Measurements from ENCODE around the gene CYB5RL.
"Not testable (repeated sequence)": the region's sequence is repeated elsewhere in the genome, so short reads cannot be mapped to it uniquely, and the experiment has no call there.

The CYB5RL gene, protein sequence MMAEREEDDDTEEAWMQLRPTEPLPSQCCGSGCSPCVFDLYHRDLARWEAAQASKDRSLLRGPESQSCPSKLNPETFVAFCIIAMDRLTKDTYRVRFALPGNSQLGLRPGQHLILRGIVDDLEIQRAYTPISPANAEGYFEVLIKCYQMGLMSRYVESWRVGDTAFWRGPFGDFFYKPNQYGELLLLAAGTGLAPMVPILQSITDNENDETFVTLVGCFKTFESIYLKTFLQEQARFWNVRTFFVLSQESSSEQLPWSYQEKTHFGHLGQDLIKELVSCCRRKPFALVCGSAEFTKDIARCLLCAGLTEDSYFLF
- 0.35 to 9.0 (median 5.4) reads per million in 18 experiments for total RNA-seq

- peak; percentile 93 to 94 for DNase-seq
These were observed at the start of gene CYB5RL, which contains the start of gene MRPL37 for GRCh38 chr1:54199765-54200518. Gene CYB5RL, minus strand, starts transcription at chr1:54200030. Its CDS starts 4,414 bp downstream, at chr1:54195616. Gene MRPL37, plus strand, starts transcription at chr1:54200167. Its CDS starts 77 bp downstream, at chr1:54200244.

DNA sequence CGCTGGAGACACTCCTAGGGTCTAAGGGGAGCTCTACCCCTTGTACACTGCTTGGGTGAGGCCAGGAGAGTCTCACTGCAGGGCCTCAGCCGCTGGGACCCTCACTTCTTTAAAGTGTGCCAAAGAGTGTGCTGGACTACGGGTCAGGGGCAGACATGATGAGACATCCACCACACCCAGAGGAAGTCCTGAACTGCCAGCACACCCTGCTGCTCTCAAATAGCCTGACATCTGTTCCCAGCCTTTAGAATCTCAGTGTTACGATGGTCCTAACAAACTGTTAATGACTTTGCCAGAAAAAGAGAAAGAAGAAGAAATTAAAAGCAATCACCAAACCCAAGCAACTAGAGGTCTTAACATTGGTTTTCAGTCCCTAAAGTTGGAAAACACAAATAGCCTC, 49.1 kb upstream of the CYB5RL start:
- peak in 1 of 2 donors; percentile 53 for DNase-seq

DNA sequence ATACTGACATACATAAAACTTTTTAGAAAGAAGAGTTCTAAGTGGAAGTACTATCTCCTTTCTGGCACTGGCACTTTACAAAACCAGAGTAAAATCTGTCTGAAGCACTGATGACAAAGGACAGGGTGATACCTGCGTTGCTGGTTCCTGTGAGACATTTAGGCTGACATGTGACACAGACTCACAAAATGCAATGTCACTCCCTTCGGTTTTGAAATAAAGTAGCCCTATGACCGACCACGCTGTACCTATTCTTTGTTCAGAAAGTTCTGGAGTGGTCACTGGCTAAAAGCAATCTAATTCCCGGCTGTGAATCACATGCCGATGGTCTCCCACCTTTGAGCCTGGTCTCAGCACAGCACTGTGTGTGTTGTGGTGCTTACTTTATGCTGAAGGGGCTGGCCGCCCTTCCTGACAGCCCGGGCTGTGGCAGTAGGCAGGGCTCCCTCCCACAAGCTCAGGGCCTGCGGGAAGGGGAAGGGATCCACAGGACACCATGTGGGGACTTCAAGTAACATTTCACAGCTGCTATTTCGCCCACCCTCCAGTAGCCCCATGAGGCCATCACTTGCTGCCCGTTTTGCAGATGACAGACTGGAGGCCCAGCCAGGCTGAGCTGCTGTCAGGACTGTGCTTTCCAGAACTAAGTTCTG, 48.2 kb upstream of the CYB5RL start:
- peak; percentile 62 to 93 for DNase-seq

DNA sequence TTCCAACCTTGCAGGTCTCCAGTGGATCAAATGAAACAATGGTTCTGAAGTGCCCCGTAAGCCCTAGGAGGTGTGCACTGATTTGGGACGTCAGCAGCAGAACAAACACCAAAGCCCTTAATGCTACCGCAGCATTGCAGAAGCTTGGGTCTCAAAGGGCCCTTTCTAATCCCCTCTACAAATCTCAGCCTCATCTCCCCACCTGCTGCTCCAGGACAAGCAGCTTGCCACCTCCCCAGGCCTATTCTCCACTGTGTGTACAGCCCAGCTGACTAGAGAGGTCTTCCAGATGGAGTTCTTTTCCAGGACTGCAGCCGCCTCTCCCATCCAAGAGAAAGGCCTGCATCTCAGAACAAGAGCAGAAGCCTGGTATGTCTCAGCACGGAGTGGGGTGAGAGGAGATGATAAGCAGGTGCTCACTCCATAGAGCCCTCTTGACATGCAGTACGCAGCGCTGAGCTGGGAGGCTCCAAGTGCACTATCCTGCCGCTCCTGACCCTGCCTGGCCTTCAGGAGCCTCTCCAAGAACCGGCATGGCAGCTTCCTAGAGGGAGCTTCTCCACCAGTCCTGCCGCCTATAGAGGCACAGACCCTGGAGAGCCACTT, 46.4 kb upstream of the CYB5RL start:
- no peak for DNase-seq

- no peak for DNase-seq
These were observed 45.7 kb upstream of the CYB5RL start for GRCh38 chr1:54245501-54245900.

GRCh38 chr1:54244655-54245054, 44.8 kb upstream of the CYB5RL start:
- DNase-seq, result no peak

- no peak for DNase-seq
These were observed 43.2 kb upstream of the CYB5RL start for GRCh38 chr1:54243022-54243421.

DNA sequence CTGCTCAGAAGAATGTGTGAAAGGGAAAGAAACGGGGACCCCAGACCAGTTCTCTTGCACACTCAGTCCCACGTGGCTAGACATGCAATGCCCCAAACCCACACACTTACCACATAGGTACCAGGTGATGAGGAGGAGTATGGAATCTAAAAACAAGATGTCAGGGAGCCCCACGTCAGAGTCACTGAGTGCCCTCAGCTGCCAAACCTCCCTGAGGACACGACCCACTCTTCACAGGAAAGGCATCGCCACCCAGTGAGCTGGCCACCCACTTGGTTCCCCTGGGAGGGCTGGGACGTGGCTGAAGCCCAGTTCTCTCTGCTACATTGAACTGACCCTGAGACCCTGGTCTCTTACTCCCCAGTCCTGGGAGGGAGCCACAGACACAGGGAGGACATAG, 41.5 kb upstream of the CYB5RL start:
- DNase-seq, result peak; percentile 47 to 79

- DNase-seq, result no peak
These were observed 41.0 kb upstream of the CYB5RL start for GRCh38 chr1:54240741-54241335.

- DNase-seq, result no peak
These were observed 39.8 kb upstream of the CYB5RL start for GRCh38 chr1:54239631-54240031.

GRCh38 chr1:54239035-54239383, 39.2 kb upstream of the CYB5RL start:
- DNase-seq, result no peak

GRCh38 chr1:54238353-54239034, 38.7 kb upstream of the CYB5RL start:
- DNase-seq, result peak; percentile 92 to 96

DNA sequence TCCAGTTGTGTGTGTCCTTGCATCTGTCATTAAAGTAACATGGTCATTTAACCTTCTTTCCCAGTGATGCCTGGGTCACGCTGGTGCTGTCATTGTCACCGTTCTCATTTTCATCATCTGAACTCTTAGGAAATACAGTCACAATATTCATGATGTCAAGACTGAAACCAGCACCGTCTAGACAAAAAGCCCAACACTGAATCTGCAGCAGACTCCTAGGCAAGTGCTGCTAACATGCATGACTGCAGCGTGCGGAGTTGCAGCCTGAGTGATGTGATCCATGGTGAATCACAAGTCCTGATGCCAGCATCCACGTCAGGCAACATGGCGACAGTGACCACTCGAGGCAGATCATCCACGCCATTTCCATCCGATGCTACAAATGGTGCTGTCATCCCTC, 37.8 kb upstream of the CYB5RL start:
- peak; percentile 57 to 84 for DNase-seq

- peak in 1 of 2 donors; percentile 34 for DNase-seq
These were observed 34.5 kb upstream of the CYB5RL start for GRCh38 chr1:54234284-54234683.

DNA sequence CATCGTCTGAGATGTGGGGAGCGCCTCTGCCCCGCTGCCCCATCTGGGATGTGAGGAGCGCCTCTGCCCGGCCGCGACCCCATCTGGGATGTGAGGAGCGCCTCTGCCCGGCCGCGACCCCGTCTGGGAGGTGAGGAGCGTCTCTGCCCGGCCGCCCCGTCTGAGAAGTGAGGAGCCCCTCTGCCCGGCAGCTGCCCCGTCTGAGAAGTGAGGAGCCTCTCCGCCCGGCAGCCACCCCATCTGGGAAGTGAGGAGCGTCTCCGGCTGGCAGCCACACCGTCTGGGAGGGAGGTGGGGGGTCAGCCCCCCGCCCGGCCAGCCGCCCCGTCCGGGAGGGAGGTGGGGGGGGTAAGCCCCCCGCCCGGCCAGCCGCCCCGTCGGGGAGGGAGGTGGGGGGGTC, 33.4 kb upstream of the CYB5RL start:
- DNase-seq, result not testable (repeated sequence)

GRCh38 chr1:54230507-54231339, 30.9 kb upstream of the CYB5RL start:
- DNase-seq, result peak; percentile 70 to 86

DNA sequence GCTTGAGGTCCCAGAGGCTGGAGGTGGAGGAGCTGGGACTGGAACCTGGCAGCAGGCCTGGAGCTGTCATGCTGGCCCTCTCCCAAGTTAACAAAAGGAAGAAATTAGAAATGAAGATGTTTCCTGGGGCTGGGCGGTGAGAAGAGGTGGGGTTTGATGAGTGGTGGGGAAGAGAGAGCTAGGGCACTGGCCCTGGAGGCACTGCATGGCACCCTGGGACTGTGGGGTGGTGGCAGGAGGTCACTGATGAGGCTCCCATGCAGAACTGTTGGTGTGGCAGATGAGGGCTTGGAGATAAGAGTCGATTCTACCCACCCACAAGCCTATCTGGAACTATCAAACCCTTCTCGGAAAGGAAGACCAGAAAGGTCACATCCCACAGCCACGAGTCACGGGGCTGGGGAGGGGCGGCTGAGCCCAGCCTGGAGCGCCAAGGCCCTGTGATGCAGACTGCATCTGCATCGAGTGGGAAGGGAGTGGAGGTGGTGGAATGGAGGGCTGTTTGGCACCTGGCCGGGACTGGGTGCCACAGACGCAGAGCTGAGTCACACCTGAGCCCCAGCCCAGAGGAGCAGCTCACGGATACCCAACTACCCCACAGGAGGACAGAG, 29.6 kb upstream of the CYB5RL start:
- peak; percentile 67 to 90 for DNase-seq

GRCh38 chr1:54228638-54229079, 28.8 kb upstream of the CYB5RL start:
- DNase-seq, result no peak

GRCh38 chr1:54227891-54228310, 28.1 kb upstream of the CYB5RL start:
- DNase-seq, result peak; percentile 70 to 85

DNA sequence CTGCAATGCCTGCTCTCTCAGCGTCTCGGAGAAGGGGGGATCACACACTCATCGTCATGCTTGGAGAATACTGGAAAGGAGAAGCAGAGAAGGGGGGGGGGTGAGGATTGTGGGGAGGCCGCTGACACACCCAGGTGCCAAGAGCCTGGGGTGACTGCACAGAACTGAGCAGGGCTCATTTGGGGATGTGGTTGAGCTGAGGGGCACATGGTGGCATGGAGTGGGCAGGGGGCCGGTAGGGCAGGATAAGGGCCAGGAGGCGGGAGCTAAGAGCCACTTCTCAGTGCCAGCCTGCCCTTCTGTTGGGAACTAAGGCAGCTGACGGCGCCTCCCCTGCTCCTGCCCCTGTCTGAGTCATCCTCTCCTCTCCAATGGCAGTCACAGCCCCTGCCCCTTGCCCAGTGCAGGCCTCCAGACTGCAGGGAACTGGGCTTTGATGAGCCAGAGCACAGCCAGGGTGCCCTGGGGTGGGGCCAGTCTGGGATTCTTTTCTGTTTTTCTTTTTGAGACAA, 27.3 kb upstream of the CYB5RL start:
- peak; percentile 93 to 97 for DNase-seq
